Brain pericyte (primary cell): ENCODE measurements around the gene STARD4.
A peak's percentile ranks its signal among the peaks of the same experiment; 100 is the strongest.

Source experiments
- DNase-seq: peaks from one replicate; pipeline ENCODE4 v3.0.0-alpha.2; 2012; ENCODE audit warnings: low read depth, low spot score

Gene STARD4

GRCh38 chr5:111512375-111513130 lies at the start of gene STARD4:
Gene STARD4, minus strand, starts transcription at chr5:111512535. Its CDS starts 5,102 bp downstream, at chr5:111507433.
- peak; percentile 86 for DNase-seq

- DNase-seq, result no peak
Observed at GRCh38 chr5:111559680-111560079, 47.3 kb upstream of the STARD4 start.

GRCh38 chr5:111557686-111558085 lies 45.4 kb upstream of the STARD4 start:
- DNase-seq, result no peak

GRCh38 chr5:111557111-111557510 lies 44.8 kb upstream of the STARD4 start:
- no peak for DNase-seq

- no peak for DNase-seq
Observed at GRCh38 chr5:111556501-111556900, 44.2 kb upstream of the STARD4 start.

GRCh38 chr5:111555760-111556159 lies 43.4 kb upstream of the STARD4 start:
- DNase-seq, result no peak

GRCh38 chr5:111553868-111554267 lies 41.5 kb upstream of the STARD4 start:
- no peak for DNase-seq

GRCh38 chr5:111552896-111553295 lies 40.6 kb upstream of the STARD4 start:
- no peak for DNase-seq

GRCh38 chr5:111552492-111552891 lies 40.2 kb upstream of the STARD4 start:
- no peak for DNase-seq

- DNase-seq, result no peak
Observed at GRCh38 chr5:111551569-111552275, 39.4 kb upstream of the STARD4 start.

- no peak for DNase-seq
Observed at GRCh38 chr5:111551161-111551560, 38.8 kb upstream of the STARD4 start.

- peak; percentile 75 for DNase-seq
Observed at GRCh38 chr5:111550282-111551020, 38.1 kb upstream of the STARD4 start.

- DNase-seq, result no peak
Observed at GRCh38 chr5:111548992-111549649, 36.8 kb upstream of the STARD4 start.

GRCh38 chr5:111548348-111548950 lies 36.1 kb upstream of the STARD4 start:
- no peak for DNase-seq

GRCh38 chr5:111545031-111545430 lies 32.7 kb upstream of the STARD4 start:
- no peak for DNase-seq

- DNase-seq, result no peak
Observed at GRCh38 chr5:111537141-111538024, 25.0 kb upstream of the STARD4 start.

- no peak for DNase-seq
Observed at GRCh38 chr5:111535879-111536549, 23.7 kb upstream of the STARD4 start.

- DNase-seq, result no peak
Observed at GRCh38 chr5:111532886-111533582, 20.7 kb upstream of the STARD4 start.

- DNase-seq, result no peak
Observed at GRCh38 chr5:111530298-111530740, 18.0 kb upstream of the STARD4 start.
